Activated B cell treated with CpG ODN at 0.5 μM for 24 hours (primary cell): Measurements from ENCODE around the gene RPSA. TPM values are rescaled to one million over a fixed set of nuclear protein-coding genes. Genes with fewer than 3 reads are reported as not detected.

Experiments
- ATAC-seq: fragments of 200-7000 bp; cut with Tn5 transposase; one replicate; pipeline ENCODE4 v1.10.0; 2021; ENCODE audit warnings: low read depth, mild to moderate bottlenecking, moderate library complexity
- CTCF ChIA-PET: fragments of 350-600 bp; sonication (Branson Sonifier 250); formaldehyde crosslinking; loops from one replicate; lab custom pipeline; 2021; ENCODE audit warnings: antibody characterized with exemption; lab: Charles Lee
- POLR2A ChIA-PET: fragments of 350-600 bp; sonication (Branson Sonifier 250); formaldehyde crosslinking; loops from one replicate; lab custom pipeline; 2021; ENCODE audit warnings: antibody characterized with exemption; lab: Charles Lee
- DNase-seq: peaks from one replicate; pipeline ENCODE4 v3.0.0; 2022
- H3K27ac Mint-ChIP-seq: one replicate; pipeline ENCODE4 v1.8.0; 2020; ENCODE audit warnings: mixed read lengths
- H3K27me3 Mint-ChIP-seq: one replicate; pipeline ENCODE4 v1.8.0; 2021; ENCODE audit warnings: mixed read lengths
- H3K36me3 Mint-ChIP-seq: one replicate; pipeline ENCODE4 v1.8.0; 2021; ENCODE audit warnings: low read depth, mixed read lengths
- H3K4me1 Mint-ChIP-seq: one replicate; pipeline ENCODE4 v1.8.0; 2021; ENCODE audit warnings: mixed read lengths
- H3K4me3 Mint-ChIP-seq: one replicate; pipeline ENCODE4 v1.8.0; 2020; ENCODE audit warnings: mild to moderate bottlenecking, mixed read lengths
- H3K9me3 Mint-ChIP-seq: one replicate; pipeline ENCODE4 v1.8.0; 2020; ENCODE audit warnings: mixed read lengths
- intact Hi-C: fragments of 100-400 bp; cut with micrococcal nuclease; formaldehyde crosslinking; loops from one replicate; pipeline ENCODE4 v1.15.1; 2024
- total RNA-seq: library from RNA; stranded (reverse); gene quantifications from 2 replicates; pipeline ENCODE4 v1.2.3, GENCODE V29; 2022
- TF ChIP-seq, protein P1 (sequence below): fragments of 200-600 bp; IDR thresholded peaks from one replicate; pipeline ENCODE4 v1.8.0; 2022; ENCODE audit warnings: antibody characterized with exemption, mild to moderate bottlenecking

The RPSA gene
- total RNA-seq, 1 donor from 2014 or later: 2,697 TPM

DNA sequence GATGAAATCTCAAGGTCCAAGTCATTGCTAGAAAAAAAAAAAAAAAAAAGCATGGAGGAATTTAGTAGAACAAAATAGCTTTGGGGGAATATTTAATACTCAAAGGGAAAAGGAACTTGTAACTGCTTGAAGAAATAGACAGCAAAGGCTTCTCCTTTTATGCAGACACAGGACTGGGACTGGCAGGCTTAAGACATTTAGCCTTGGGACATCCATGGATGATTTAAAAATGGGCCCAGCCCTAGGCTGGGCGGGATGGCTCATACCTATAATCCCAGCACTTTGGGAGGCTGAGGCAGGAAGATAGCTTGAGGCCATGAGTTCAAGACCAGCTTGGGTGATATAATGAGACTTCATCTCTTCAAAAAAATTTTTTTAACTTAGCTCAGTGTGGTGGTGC, 19.8 kb downstream of the RPSA start:
- CTCF ChIA-PET: no interaction called here
- H3K36me3 Mint-ChIP-seq: peaks cover 2% of the 10 kb centered on the region
- intact Hi-C loops: no loop called here
- TF ChIP-seq, protein P1, sequence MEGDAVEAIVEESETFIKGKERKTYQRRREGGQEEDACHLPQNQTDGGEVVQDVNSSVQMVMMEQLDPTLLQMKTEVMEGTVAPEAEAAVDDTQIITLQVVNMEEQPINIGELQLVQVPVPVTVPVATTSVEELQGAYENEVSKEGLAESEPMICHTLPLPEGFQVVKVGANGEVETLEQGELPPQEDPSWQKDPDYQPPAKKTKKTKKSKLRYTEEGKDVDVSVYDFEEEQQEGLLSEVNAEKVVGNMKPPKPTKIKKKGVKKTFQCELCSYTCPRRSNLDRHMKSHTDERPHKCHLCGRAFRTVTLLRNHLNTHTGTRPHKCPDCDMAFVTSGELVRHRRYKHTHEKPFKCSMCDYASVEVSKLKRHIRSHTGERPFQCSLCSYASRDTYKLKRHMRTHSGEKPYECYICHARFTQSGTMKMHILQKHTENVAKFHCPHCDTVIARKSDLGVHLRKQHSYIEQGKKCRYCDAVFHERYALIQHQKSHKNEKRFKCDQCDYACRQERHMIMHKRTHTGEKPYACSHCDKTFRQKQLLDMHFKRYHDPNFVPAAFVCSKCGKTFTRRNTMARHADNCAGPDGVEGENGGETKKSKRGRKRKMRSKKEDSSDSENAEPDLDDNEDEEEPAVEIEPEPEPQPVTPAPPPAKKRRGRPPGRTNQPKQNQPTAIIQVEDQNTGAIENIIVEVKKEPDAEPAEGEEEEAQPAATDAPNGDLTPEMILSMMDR: no peak
- H3K4me1 Mint-ChIP-seq: no peaks in the 10 kb centered on the region
- ATAC-seq: no peak
- peaks cover 12% of the 10 kb centered on the region for H3K27me3 Mint-ChIP-seq
- POLR2A ChIA-PET: no interaction called here
- H3K9me3 Mint-ChIP-seq: no peaks in the 10 kb centered on the region
- no peak for DNase-seq
- H3K4me3 Mint-ChIP-seq: no peak overlapping the region
- H3K27ac Mint-ChIP-seq: no peak overlapping the region

DNA sequence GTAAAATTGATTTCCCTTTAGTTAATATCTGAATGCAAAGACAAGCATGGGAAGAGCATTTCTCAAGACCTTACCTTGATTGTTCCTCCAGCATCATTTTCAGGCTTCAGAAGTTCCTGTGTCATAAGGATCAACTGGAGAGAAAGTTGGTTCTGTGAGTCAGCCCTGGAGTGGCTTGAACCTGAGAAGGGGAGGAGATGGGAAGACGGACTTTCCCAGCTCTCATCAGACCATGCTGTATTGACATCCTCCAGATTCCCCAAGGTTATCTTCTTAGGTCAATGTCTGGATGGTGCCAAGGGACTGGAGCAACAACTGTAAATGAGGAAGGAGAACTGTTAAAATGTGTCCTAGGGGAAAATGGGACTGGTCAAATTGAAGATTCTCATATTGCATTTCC, 21.0 kb downstream of the RPSA start:
- CTCF ChIA-PET: no interaction called here
- Mint-ChIP-seq H3K9me3 (no peaks in the 10 kb centered on the region), H3K36me3 (no peaks in the 10 kb centered on the region), H3K27ac (no peak overlapping the region), H3K4me1 (no peaks in the 10 kb centered on the region), H3K4me3 (no peak overlapping the region), H3K27me3 (peaks cover 12% of the 10 kb centered on the region)
- intact Hi-C loops: no loop called here
- TF ChIP-seq, protein P1: no peak
- POLR2A ChIA-PET: no interaction called here
- no peak for ATAC-seq
- DNase-seq: no peak

DNA sequence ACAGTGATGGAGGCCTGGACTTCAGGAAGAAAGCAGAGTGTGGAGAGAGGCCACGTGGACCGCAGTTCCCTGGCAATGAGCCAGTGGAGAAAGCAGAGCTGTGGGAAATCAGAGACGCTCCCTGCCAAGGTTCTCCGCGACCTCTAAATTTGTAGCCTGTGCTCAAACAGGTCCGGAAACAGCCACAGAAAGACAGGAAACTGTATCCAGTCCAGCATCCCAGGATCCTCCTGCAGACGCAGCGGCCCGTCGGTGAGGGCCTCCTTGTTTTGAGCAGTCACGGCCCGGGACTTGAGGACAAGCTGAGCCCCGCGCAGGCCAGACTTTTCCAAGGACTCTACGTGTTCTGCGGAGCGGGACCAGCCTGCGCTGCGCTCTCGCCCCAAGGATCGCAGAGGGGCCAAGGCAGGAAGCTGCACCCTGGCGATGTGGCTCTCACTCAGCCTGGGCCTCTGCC, 22.3 kb downstream of the RPSA start:
- POLR2A ChIA-PET: no interaction called here
- Mint-ChIP-seq H3K27me3 (peaks cover 12% of the 10 kb centered on the region), H3K4me1 (no peaks in the 10 kb centered on the region), H3K9me3 (no peaks in the 10 kb centered on the region), H3K36me3 (no peaks in the 10 kb centered on the region), H3K4me3 (no peak overlapping the region), H3K27ac (no peak overlapping the region)
- DNase-seq: no peak
- CTCF ChIA-PET: no interaction called here
- ATAC-seq: no peak
- intact Hi-C loops: no loop called here
- TF ChIP-seq, protein P1: no peak

DNA sequence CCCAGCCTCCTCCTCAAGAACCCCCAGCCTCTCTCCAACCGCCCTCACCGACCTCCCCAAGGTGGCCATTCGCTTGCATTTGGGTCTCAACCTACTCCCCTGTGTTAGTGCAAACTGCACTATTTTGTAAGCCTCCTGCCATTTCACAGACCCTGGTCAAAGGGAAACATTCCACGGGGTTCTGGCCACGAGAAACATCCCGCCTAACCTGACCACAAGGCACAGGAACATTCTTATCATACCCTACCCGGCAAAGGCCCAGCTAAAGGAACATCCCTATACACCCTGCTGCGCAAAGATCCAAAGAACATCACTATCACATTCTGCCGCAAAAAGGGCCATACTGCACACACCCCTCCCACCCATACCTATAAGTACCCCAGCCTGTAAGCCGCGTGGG, 22.9 kb downstream of the RPSA start:
- H3K4me1 Mint-ChIP-seq: peaks cover under 1% of the 10 kb centered on the region
- H3K27ac Mint-ChIP-seq: no peak overlapping the region
- CTCF ChIA-PET: no interaction called here
- H3K4me3 Mint-ChIP-seq: no peak overlapping the region
- intact Hi-C loops: no loop called here
- peaks cover 12% of the 10 kb centered on the region for H3K27me3 Mint-ChIP-seq
- TF ChIP-seq, protein P1: no peak
- H3K36me3 Mint-ChIP-seq: no peaks in the 10 kb centered on the region
- DNase-seq: no peak
- POLR2A ChIA-PET: no interaction called here
- H3K9me3 Mint-ChIP-seq: no peaks in the 10 kb centered on the region
- ATAC-seq: no peak

DNA sequence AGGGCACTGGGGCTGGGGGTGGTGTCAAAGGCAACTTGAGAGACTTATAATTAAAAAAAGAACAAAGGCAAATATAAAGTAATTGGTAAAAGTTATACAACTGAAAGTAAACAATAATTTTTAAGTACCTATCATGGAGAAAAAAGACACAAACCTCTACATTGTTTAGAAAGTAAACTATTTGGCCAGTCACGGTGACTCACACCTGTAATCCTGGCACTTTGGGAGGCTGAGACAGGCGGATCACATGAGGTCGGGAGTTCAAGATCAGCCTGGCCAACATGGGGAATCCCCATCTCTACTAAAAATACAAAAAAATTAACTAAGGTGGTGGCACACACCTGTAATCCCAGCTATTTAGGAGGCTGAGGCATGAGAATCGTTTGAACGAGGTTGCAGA, 25.8 kb downstream of the RPSA start:
- POLR2A ChIA-PET: no interaction called here
- H3K4me1 Mint-ChIP-seq: peaks cover 4% of the 10 kb centered on the region
- no peaks in the 10 kb centered on the region for H3K36me3 Mint-ChIP-seq
- ATAC-seq (no peak), DNase-seq (no peak)
- H3K4me3 Mint-ChIP-seq: no peak overlapping the region
- intact Hi-C loops: no loop called here
- no peaks in the 10 kb centered on the region for H3K9me3 Mint-ChIP-seq
- TF ChIP-seq, protein P1: no peak
- no peak overlapping the region for H3K27ac Mint-ChIP-seq
- peaks cover 12% of the 10 kb centered on the region for H3K27me3 Mint-ChIP-seq
- CTCF ChIA-PET: no interaction called here
